GM18519 (cell line): ENCODE results near the gene ZCCHC24.

Experiments used
- ATAC-seq: cut with Tn5 transposase; IDR thresholded peaks from one replicate; pipeline ENCODE4 v1.9.1; 2021; ENCODE audit warnings: mild to moderate bottlenecking, moderate library complexity; ENCODE audit not compliant: unreplicated experiment, low FRiP score

ZCCHC24 gene

GRCh38 chr10:79375321-79376077, 69.9 kb downstream of the ZCCHC24 start:
- ATAC-seq: no peak

DNA sequence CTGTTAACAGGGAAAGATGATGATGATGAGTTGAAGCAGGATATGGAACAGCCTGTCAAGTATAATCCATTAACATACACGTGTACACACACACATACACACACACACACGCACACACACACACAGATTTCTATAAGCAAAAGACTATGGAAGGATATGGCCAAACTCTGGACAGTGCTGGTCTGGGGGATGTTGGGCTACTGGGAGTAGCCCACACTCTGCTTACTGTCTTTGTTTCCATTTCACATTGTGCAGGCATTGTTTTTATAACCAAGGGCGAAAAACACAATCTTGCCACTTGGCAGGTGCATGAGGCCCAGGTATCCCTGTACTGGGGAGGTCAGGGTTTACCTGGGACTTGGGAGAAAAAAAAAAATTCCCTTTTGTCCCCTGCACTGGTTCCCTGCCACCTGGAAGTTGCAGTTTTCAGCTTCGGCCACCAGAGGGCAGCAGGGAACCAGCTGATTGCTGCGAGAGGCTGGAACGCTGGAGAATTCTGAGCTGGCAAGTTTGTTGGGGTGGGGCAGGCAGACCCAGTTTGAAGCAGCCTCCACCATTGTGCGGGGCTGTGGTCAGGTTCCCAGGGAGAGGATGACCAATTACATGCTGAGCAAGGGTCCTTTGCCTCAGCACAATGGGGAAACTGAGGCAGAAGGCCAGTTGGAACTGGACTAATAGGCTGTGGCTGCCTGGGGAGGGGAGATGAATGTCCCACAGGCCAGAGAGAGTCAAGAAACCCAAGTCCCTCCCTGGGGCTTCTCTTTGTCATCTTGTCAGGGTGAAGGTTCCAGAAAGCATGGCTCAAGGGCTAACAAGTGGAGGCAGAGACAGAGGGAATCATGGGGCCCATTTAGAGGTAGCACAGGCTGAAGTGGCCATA, 70.9 kb downstream of the ZCCHC24 start:
- ATAC-seq: no peak

- ATAC-seq: no peak
Observed at GRCh38 chr10:79372871-79373270, 72.6 kb downstream of the ZCCHC24 start.

- no peak for ATAC-seq
Observed at GRCh38 chr10:79367426-79368189, 77.8 kb downstream of the ZCCHC24 start.

DNA sequence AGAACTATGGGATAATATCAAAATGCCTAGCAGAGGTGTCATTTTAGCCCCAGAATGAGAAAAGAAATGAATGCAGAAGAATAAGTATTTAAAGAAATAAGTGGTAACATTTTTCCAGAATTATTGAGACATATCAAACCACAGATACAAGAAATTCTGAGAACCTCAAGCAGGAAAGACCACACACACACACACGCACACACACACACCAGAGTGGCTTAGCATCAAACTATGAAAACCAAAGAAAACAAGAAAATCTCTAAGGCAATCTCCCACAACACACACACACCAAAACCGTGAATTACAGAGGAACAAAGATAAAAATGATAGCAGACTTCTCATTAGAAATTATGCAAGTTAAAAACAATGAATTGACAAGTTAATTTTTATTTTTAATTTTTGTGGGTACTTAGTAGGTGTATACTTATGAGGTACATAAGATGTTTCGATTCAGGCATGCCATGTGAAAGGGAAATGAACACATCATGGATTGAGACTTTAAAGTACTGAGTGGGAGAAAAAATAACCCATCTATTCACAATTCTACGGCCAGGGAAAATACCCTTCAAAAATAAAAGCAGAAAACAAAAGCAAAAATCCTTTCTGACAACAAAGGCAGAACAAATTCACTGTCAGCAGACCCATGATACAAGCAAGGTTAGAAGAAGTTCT, 83.6 kb downstream of the ZCCHC24 start:
- ATAC-seq: no peak

DNA sequence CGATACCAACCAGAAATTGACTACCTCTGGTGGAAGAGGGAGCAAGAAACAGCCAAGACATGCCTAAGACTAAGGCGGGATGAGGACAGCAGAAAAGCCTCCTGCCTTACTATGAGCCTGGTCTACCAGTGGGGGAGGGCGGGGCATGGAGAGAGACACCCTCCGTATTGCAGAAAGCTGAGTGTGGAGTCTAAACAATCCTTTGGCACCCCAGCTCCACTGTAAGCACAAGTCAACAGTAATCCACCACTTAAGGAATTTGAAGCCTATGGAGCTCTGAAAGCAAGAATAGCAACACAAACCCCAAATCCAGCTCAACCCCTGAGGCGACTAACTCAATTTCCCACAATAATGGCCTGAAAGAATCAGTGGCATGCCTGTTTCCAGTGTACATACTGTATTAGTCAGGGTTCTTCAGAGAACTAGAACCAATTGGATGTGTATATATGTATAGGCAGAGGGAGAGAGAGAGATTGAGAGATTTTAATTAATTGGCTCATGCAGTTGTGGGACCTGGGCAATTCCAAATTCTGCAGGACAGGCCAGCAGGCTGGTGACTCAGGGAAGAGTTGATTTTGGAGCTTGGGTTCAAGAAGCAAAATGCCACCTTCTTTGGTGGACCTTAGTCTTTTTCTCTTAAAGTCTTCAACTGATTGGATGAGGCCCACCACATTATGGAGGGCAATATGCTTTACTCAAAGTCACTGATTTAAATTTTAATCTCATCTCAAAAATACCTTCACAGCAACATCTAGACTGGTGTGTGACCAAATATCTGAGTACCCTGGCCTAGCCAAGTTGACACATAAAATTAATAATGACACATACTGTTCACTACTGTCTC, 84.7 kb downstream of the ZCCHC24 start:
- no peak for ATAC-seq

DNA sequence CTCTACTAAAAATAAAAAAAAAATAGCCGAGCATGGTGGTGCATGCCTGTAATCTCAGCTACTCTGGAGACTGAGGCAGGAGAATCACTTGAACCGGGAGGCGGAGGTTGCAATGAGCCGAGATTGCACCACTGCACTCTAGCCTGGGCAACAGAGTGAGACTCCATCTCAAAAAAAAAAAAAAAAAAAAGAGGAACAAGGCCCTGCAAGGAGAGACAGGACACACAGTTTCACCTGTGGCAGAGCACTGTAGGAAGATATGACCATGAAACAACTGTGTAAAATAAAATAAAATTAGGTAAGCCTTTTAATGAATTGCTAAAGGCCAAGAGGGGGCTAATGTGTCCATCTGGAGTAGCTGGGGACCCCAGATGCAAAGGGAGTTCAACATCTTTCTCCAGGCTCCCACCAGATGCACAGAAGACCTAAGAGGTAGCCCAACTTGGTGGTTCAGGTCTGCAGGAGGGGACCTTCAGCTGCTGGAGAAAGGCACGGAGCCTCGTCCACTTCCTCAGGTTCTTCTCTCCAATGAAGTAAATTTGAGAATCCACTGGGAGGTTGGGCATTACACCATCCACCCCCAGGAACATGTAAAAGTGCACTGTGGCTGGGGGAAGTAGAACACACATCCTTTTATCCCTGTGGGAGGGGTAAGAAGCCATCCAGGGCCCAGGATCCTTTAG, 85.5 kb downstream of the ZCCHC24 start:
- no peak for ATAC-seq

GRCh38 chr10:79358811-79359210, 86.6 kb downstream of the ZCCHC24 start:
- ATAC-seq: no peak

DNA sequence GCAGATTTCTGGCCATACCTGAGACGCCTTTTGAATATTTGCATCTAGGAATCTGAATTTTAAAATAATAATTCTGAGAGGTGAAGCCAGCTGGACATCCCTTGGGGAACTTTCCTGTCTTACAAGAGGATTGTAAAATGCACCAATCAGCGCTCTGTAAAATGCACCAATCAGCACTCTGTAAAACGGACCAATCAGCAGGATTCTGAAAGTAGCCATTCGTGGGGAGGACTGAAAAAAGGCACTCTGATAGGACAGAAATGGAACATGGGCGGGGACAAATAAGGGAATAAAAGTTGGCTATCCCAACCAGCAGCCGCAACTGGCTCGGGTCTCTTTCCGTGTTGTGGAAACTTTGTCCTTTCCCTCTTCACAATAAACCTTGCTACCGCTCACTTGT, 88.2 kb downstream of the ZCCHC24 start:
- no peak for ATAC-seq

DNA sequence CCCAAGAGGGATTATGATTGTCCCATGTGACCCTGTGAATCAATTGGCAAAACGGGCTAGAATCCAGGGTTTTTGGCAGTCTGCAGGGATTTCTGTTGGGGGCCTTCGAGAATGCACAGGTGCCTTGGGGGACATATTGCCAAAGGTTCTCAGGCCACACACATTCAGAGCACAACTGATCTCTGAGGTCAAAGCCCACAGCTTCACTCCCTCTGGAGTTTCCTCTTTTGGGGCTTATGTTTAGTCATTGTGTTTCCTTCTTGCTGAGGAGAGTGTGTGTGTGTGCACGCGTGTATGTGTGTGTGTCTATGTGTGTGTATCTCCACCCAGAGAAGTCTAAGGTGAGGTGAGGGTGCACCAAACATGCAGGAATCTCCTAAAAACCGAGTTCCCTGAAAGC, 89.3 kb downstream of the ZCCHC24 start:
- no peak for ATAC-seq

DNA sequence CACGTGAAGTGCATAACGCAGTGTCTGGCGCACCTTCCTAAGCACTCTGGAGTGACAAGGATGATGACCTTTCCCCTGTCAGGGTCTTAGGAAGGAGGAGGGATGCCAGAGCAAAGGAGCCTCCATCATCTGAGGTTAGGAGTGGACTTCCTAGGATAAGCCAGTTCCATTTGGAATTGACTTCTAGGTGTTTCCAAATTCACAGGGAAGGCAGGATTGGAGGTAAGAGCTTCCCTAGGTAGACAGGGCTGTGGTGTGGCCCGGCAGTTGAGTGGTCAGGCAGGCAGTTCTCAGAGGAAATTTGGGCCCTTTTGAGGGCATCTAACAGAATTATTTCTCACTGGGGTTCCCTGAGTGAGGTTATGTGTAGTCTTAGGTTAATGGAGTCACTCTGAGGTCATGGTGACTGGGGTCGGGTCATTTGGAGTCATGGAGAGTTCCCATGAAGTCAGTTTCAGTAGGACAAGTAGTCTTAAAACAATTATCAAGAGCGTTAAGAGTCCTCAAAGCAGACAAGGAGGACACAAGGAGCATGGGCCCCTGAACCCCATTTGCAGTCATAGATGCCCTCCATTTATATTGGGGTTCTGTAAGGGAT, 89.9 kb downstream of the ZCCHC24 start:
- no peak for ATAC-seq

DNA sequence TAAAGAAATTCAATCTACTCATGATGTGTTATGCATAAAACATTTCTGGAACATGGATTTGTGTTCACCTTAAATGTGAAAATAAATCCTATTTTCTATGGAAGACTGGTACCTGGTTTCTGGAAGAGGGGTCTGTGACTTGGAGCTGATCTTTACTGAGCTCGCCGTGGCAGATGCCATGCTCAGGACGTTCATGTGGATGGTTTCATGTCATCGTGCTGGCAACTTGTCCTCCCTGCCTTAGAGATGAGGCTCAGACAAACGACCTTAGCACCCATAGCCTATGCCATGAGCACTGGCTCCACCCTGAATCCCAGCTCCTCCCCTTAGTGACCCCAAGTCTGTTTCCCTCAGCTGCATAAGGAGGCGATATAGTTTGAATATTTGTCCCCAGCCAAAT, 90.8 kb downstream of the ZCCHC24 start:
- ATAC-seq: no peak

DNA sequence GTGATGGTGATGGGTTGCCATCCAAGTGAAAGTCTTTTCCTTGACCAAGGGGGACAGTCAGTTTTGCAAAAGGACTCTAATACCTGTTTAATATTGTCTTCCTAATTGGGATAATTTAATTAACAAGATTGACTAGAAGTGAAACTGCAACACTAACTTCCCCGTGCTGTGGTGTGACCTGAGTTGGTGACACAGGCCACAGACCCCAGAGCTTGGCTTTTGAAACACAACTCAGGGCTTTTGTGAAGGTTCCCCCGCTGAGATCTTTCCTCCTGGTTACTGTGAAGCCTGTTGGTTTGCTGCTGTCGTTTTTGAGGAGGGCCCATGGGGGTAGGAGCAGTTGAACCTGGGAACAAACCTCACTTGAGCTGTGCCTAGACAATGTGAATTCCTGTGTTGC, 91.3 kb downstream of the ZCCHC24 start:
- no peak for ATAC-seq

GRCh38 chr10:79353726-79354125, 91.7 kb downstream of the ZCCHC24 start:
- ATAC-seq: no peak

DNA sequence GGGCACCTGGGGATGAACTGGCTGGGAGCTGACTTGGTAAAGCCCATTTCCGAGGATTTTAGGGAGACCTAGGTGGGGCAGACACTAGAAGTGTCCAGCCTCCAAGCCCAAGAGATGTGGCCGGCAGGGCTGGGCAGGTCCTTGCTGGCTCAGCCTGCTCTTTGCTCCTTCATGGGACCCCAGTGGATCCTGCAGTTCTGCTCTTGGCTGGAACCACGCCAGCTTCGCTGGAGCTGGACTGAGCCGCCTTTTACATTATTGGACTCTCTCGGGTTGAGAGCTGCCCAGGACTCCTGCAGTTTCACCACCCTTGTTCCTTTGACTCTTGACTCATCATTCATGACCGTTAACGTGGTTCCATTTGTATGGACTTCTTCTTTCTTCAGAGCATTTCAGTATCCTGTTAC, 92.4 kb downstream of the ZCCHC24 start:
- no peak for ATAC-seq

DNA sequence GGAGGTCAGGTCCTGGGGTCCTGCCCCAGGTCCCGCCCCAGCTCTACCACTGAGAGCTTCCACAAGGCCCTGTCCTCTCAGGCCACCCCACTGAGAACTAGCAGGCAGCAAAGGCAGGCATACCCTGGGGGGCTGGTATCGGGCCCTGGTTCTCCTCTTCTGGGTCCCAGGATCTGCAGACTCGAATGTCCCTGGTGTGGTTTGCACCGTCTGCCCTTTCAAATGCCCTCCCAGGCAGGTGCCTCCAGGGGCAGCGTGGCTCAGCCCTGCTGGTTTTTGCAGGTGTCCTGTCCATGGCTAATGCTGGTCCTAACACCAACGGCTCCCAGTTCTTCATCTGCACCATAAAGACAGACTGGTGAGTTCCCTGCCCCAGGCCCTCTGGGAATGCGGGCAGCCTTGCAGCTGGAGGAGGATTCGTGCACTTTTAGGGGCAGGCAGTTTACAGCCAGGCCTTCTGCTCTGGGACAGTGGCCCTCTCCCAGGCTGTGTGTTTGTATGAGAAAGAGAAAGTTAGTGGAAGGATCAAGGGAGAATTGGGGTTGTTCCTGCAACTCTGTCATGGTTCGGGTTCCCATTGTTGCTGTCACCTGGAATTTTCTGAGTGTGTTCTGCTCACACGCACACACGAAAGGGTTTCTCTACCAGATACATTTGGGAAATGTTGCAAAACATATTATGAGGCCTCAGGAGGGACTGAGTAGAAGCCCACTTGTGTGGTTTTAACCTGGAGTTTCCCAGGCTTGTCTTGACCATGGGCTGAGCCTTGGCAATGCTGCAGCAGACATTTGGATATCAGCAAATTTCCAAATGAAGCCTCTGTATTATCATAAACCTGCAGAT, 93.2 kb downstream of the ZCCHC24 start:
- no peak for ATAC-seq

DNA sequence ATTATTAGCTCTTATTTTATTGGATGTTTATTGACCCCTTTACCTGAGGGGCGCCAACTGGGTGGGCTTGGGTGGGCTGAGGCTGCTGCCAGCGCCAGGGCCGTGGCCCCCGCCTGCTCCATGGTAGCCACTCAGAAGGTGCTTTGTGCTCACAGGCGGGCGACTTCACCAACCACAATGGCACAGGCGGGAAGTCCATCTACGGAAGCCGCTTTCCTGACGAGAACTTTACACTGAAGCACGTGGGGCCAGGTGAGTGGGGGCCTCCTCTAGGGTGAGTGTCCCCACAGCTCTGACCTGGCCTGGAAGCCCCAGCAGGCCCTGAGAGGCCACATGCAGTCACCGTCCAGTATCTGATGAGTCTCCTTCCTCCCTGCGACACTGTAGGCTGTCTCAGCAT, 94.1 kb downstream of the ZCCHC24 start:
- ATAC-seq: no peak
